ENCODE measurements around the gene MMP23B. TPM values are rescaled to one million over a fixed set of nuclear protein-coding genes. Genes with fewer than 3 reads are reported as not detected.

Gene MMP23B
- total and polyA plus RNA-seq, 10 of the 15 experiments (the other 5 are each of a cell fraction or from before 2014, with no cell fraction given), result 0.25 to 0.76 (median 0.34) TPM; not detected in 4

DNA sequence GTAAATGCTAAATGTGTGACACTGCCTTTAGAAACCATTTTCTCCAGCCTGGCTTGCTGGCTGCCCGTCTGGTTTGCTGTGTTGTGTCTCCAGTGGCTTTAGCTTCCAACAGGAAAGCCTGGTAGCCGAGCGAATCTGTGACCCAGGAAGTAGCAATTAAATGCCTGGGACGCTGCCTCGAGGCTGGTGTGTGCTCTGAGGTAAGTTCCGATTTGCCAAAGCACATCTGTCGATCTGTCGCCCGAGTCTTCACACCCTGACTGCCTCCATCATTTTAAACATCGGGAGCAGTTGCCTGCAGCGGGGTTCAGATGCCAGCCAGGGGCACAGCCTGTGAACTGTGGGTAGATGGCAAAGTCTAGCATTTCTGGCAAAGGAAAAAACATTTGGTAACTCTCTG lies 14.5 kb upstream of the MMP23B start (continued):
- TF ChIP-seq, protein P1, sequence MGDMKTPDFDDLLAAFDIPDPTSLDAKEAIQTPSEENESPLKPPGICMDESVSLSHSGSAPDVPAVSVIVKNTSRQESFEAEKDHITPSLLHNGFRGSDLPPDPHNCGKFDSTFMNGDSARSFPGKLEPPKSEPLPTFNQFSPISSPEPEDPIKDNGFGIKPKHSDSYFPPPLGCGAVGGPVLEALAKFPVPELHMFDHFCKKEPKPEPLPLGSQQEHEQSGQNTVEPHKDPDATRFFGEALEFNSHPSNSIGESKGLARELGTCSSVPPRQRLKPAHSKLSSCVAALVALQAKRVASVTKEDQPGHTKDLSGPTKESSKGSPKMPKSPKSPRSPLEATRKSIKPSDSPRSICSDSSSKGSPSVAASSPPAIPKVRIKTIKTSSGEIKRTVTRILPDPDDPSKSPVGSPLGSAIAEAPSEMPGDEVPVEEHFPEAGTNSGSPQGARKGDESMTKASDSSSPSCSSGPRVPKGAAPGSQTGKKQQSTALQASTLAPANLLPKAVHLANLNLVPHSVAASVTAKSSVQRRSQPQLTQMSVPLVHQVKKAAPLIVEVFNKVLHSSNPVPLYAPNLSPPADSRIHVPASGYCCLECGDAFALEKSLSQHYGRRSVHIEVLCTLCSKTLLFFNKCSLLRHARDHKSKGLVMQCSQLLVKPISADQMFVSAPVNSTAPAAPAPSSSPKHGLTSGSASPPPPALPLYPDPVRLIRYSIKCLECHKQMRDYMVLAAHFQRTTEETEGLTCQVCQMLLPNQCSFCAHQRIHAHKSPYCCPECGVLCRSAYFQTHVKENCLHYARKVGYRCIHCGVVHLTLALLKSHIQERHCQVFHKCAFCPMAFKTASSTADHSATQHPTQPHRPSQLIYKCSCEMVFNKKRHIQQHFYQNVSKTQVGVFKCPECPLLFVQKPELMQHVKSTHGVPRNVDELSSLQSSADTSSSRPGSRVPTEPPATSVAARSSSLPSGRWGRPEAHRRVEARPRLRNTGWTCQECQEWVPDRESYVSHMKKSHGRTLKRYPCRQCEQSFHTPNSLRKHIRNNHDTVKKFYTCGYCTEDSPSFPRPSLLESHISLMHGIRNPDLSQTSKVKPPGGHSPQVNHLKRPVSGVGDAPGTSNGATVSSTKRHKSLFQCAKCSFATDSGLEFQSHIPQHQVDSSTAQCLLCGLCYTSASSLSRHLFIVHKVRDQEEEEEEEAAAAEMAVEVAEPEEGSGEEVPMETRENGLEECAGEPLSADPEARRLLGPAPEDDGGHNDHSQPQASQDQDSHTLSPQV (IDR thresholded peaks at IDR 0.05), result no peak

DNA sequence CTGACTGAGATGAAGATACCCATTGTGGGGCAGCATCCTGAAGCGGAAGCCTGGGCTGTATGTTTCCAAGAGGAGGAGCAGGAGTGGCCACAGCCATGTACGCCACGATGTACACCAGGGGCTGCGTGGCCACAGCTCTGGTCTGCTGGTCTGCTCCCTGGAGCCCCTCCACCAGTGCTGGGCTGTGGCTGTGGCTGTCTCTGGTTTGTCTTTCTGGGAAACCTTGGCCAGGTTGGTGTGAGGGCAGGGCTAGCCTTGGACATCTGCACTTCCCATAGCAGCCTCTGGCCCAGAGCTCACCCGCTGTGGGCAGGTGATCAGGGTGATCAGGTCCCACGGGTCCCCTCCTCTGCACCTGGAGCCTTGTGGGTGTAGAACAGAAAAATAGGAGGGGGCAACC lies 14.0 kb upstream of the MMP23B start:
- Histone ChIP-seq H3K27ac (ENCODE audit: control insufficient read depth, insufficient read depth) (no peak overlapping the region), H3K36me3 (ENCODE audit: control insufficient read depth in 2 of 2, insufficient read depth in 2 of 2, low read length in 1 of 2) (peaks cover 0 to 2% of the 10 kb centered on the region in 2 experiments; a peak in 1 of 4 replicates), H4K20me1 (ENCODE audit: control insufficient read depth, insufficient read depth) (0 out of 2 replicates have a peak, but pooled peaks cover 3% of the 10 kb centered on the region), H3K4me1 (ENCODE audit: control insufficient read depth, insufficient read depth, low read length) (peaks cover 15% of the 10 kb centered on the region), H2AFZ (ENCODE audit: control insufficient read depth, low read depth, low read length) (no peak overlapping the region), H3K79me2 (ENCODE audit: control insufficient read depth, insufficient read depth, low read length) (peaks cover 3% of the 10 kb centered on the region), H3K4me2 (ENCODE audit: control insufficient read depth, insufficient read depth) (no peak overlapping the region), H3K9ac (ENCODE audit: control insufficient read depth, insufficient read depth, low read length) (no peak overlapping the region), H3K27me3 (replicated peaks in 1 of 2; ENCODE audit: control insufficient read depth in 2 of 2, insufficient read depth in 2 of 2, low read length in 1 of 2) (no peaks in the 10 kb centered on the region; a peak in 1 of 4 replicates), H3K4me3 (no peak overlapping the region), H3K9me3 (replicated peaks; ENCODE audit: control insufficient read depth, insufficient read depth, low read length) (no peaks in the 10 kb centered on the region)
- 79% methylated on average over 6 of the region's 6 CpGs for WGBS (ENCODE audit: insufficient coverage, insufficient replicate concordance, low lambda C conversion rate, missing lambda C conversion rate)
- no TSS peak for BruUV-seq (replicated peaks)
- in situ Hi-C loops (cut with MboI), result no loop called here
- ChIA-PET SMC1A (ENCODE audit: uncharacterized antibody, unreplicated experiment) (interaction anchor here (0.8 kb wide), 1 partner anchor 159 kb away, joined by 3 read pairs; no protein-coding TSS in a partner anchor), CTCF (no interaction called here), POLR2A (no interaction called here), RAD21 (ENCODE audit: unreplicated experiment) (no interaction called here)
- no peak for DNase-seq (ENCODE audit: low read depth, low spot score)
- no peak for FAIRE-seq
- intact Hi-C loops (cut with micrococcal nuclease; ENCODE audit: unreplicated experiment), result loop anchor here (5.0 kb wide), 1 partner anchor 46 kb away; the partner anchor contains the start of gene SSU72
- TF ChIP-seq IKZF1 (conservative IDR thresholded peaks at IDR 0.05) (no peak), POLR2A (IDR thresholded peaks at IDR 0.05; ENCODE audit: low read depth, low read length) (0 out of 2 replicates have a peak, but pooled peaks have one; percentile 6)
- no peak for ATAC-seq

Measured in GM12878 (cell line).